Endothelial cell of umbilical vein (primary cell): ENCODE data around the gene NPAS4. TPM values are rescaled to one million over a fixed set of nuclear protein-coding genes. Genes with fewer than 3 reads are reported as not detected.
"Not testable (repeated sequence)": the region's sequence is repeated elsewhere in the genome, so short reads cannot be mapped to it uniquely, and the experiment has no call there.

Source experiments
- BruUV-seq: library from RNA; stranded (reverse); fragments of 400-500 nt; replicated peaks from 2 replicates; lab custom pipeline; 2021; lab: Mats Ljungman, UMichigan
- CTCF ChIA-PET: fragments of 300-600, 350-600 bp; sonication (Branson Sonifier 250); formaldehyde crosslinking; loops from one replicate; lab custom pipeline; 2021; ENCODE audit warnings: antibody characterized with exemption, inconsistent platforms; lab: Charles Lee
- POLR2A ChIA-PET: fragments of 300-600, 350-600 bp; sonication (Branson Sonifier 250); formaldehyde crosslinking; loops from one replicate; lab custom pipeline; 2021; ENCODE audit warnings: antibody characterized with exemption, inconsistent platforms; lab: Charles Lee
- DNase-seq: peaks from one replicate; pipeline ENCODE4 v3.0.0-alpha.2; 2011; ENCODE audit warnings: low read depth, low spot score
- FAIRE-seq: peaks from 2 replicates; lab custom pipeline; 2011; peaks lifted over from hg19 to GRCh38; lab: Jason Lieb, UNC
- H2AFZ ChIP-seq: 2 replicates; pipeline ENCODE4 v1.6.0; 2012; ENCODE audit warnings: low read depth, low read length, control low read depth, inconsistent platforms
- H3K27ac ChIP-seq: 2 replicates; pipeline ENCODE4 v1.5.1; 2011; ENCODE audit warnings: low read depth, mild to moderate bottlenecking, control low read depth, low read length, moderate library complexity; ENCODE audit not compliant: insufficient read depth
- H3K27me3 ChIP-seq, 2 experiments: 2 replicates each; pipeline versions ENCODE4 v1.6.0 to v1.6.1; 2011; ENCODE audit warnings: low read length in 2 of 2, mixed read lengths in 1 of 2; ENCODE audit not compliant: control insufficient read depth in 2 of 2, insufficient read depth in 2 of 2
- H3K36me3 ChIP-seq, 2 experiments: 2 replicates in 1 of 2; 3 replicates in 1 of 2; pipeline ENCODE4 v1.5.1; 2011; ENCODE audit warnings: low read length in 2 of 2, mild to moderate bottlenecking in 1 of 2, moderate library complexity in 1 of 2; ENCODE audit not compliant: control insufficient read depth in 2 of 2, insufficient read depth in 2 of 2; ENCODE audit errors: extremely low read depth in 1 of 2
- H3K4me1 ChIP-seq: 3 replicates; pipeline ENCODE4 v1.5.1; 2011; ENCODE audit warnings: mild to moderate bottlenecking, low read length; ENCODE audit not compliant: control insufficient read depth, insufficient read depth; ENCODE audit errors: extremely low read depth
- H3K4me2 ChIP-seq: 2 replicates; pipeline ENCODE4 v1.6.1; 2011; ENCODE audit warnings: low read length, control low read depth, mixed read lengths; ENCODE audit not compliant: insufficient read depth
- H3K4me3 ChIP-seq, 3 experiments: fragments of 200-600 bp in 1 of 3; sonication (generic), shearing (Covaris generic) in 1 of 3; replicated peaks in 1 of 3; 2 replicates each; pipeline ENCODE4 v1.5.1; 2011 to 2016; ENCODE audit warnings: control low read depth in 3 of 3, low read length in 3 of 3, mild to moderate bottlenecking in 2 of 3, inconsistent platforms in 1 of 3, low read depth in 1 of 3, moderate library complexity in 1 of 3; ENCODE audit not compliant: insufficient read depth in 1 of 3
- H3K79me2 ChIP-seq: 2 replicates; pipeline ENCODE4 v1.6.0; 2012; ENCODE audit warnings: low read length, inconsistent platforms; ENCODE audit not compliant: control insufficient read depth, insufficient read depth
- H3K9ac ChIP-seq: replicated peaks from 2 replicates; pipeline ENCODE3; 2011; ENCODE audit warnings: low read length, control low read depth; ENCODE audit not compliant: insufficient read depth; ENCODE audit errors: extremely low read depth
- H3K9me1 ChIP-seq: replicated peaks from 3 replicates; pipeline ENCODE4 v1.6.0; 2011; ENCODE audit warnings: mild to moderate bottlenecking, low read length; ENCODE audit not compliant: control insufficient read depth, insufficient read depth; ENCODE audit errors: extremely low read depth
- H3K9me3 ChIP-seq: replicated peaks from 2 replicates; pipeline ENCODE4 v1.5.1; 2012; ENCODE audit warnings: low read length, inconsistent platforms; ENCODE audit not compliant: control insufficient read depth, insufficient read depth
- H4K20me1 ChIP-seq: replicated peaks from 2 replicates; pipeline ENCODE3; 2011; ENCODE audit warnings: mild to moderate bottlenecking, low read length; ENCODE audit not compliant: control insufficient read depth, insufficient read depth; ENCODE audit errors: extremely low read depth
- CTCF ChIP-seq, 2 donors: IDR thresholded peaks; 1 replicate in 1 of 2; 2 replicates in 1 of 2; pipeline ENCODE4 v1.5.1; 2011; ENCODE audit warnings: low read length in 2 of 2, mild to moderate bottlenecking in 2 of 2, moderate library complexity in 2 of 2, control low read depth in 1 of 2, inconsistent platforms in 1 of 2, low read depth in 1 of 2; ENCODE audit not compliant: insufficient read depth in 1 of 2; ENCODE audit errors: extremely low read depth in 1 of 2
- EZH2 ChIP-seq: IDR thresholded peaks from 2 replicates; pipeline ENCODE4 v1.6.1; 2012; ENCODE audit warnings: borderline replicate concordance, low read depth, mild to moderate bottlenecking, moderate library complexity, low read length, inconsistent platforms; ENCODE audit not compliant: severe bottlenecking
- FOS ChIP-seq: IDR thresholded peaks from 2 replicates; pipeline ENCODE4 v1.6.1; 2011; ENCODE audit warnings: mild to moderate bottlenecking, low read length, moderate library complexity, borderline replicate concordance; ENCODE audit not compliant: insufficient read depth
- GATA2 ChIP-seq: IDR thresholded peaks from 2 replicates; pipeline ENCODE4 v1.7.0; 2011; ENCODE audit warnings: low read depth, mild to moderate bottlenecking, moderate library complexity, mixed read lengths, low read length; ENCODE audit not compliant: insufficient read length, insufficient read depth
- JUN ChIP-seq: IDR thresholded peaks from 2 replicates; pipeline ENCODE4 v1.6.1; 2011; ENCODE audit warnings: borderline replicate concordance, low read depth; ENCODE audit not compliant: insufficient read length, insufficient read depth
- MAX ChIP-seq: IDR thresholded peaks from 2 replicates; pipeline ENCODE4 v1.6.1; 2011; ENCODE audit not compliant: insufficient read depth, insufficient read length
- MYC ChIP-seq: IDR thresholded peaks from one replicate; pipeline ENCODE4 v1.6.1; 2011; ENCODE audit warnings: mild to moderate bottlenecking, low read depth, low read length
- POLR2A ChIP-seq: IDR thresholded peaks from 2 replicates; pipeline ENCODE4 v1.6.1; 2012; ENCODE audit warnings: low read depth, mild to moderate bottlenecking, control low read depth, low read length
- POLR2AphosphoS5 ChIP-seq: IDR thresholded peaks from 2 replicates; pipeline ENCODE4 v1.6.1; 2012; ENCODE audit warnings: low read depth, mild to moderate bottlenecking, control low read depth, low read length, moderate library complexity; ENCODE audit not compliant: insufficient read depth
- dilution Hi-C: fragments of 300-500 bp; cut with MboI; formaldehyde crosslinking; loops from one replicate; pipeline ENCODE4 v1.15.0; 2019; ENCODE audit warnings: low sequenced_read_pairs; ENCODE audit not compliant: extremely low pct_ligation_motif_present
- intact Hi-C: fragments of 100-400 bp; cut with micrococcal nuclease; formaldehyde crosslinking; loops from one replicate; pipeline ENCODE4 v1.10.0; 2022
- polyA plus RNA-seq, 4 experiments: library from polyadenylated mRNA; depleted of rRNA in 3 of 4; stranded (reverse) in 3 of 4; unstranded in 1 of 4; fragments of >200 nt; gene quantifications; 2 replicates each; pipeline versions ENCODE4 v1.2.1 to v1.2.3, GENCODE V29; 2011 to 2012; ENCODE audit warnings: missing spikeins in 1 of 4
- total RNA-seq: library from RNA; stranded (reverse); gene quantifications from 2 replicates; pipeline ENCODE4 v1.2.3, GENCODE V29; 2021

NPAS4 gene
- total and polyA plus RNA-seq, 2 donors (not counting 3 experiments of a cell fraction or from before 2014, with no cell fraction given): not detected

DNA sequence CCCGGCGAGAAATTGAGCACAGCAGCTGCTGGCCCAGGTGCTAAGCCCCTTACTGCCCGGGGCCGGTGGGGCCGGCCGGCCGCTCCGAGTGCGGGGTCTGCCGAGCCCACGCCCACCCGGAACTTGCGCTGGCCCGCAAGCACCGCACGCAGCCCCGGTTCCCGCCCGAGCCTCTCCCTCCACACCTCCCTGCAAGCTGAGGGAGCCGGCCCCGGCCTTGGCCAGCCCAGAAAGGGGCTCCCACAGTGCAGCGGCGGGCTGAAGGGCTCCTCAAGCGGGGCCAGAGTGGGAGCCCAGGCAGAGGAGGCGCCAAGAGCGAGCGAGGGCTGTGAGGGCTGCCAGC lies 20.1 kb downstream of the NPAS4 start:
- BruUV-seq, H3K27me3 ChIP-seq, H3K27ac ChIP-seq, H3K79me2 ChIP-seq, H3K9me1 ChIP-seq, FAIRE-seq, H3K4me2 ChIP-seq, H2AFZ ChIP-seq, H3K9ac ChIP-seq, H3K4me1 ChIP-seq, H3K9me3 ChIP-seq, H3K4me3 ChIP-seq, intact Hi-C loops, DNase-seq, POLR2A ChIA-PET, dilution Hi-C loops, H4K20me1 ChIP-seq, H3K36me3 ChIP-seq: not testable (repeated sequence)
- CTCF ChIA-PET: interaction anchor here (1.4 to 1.7 kb wide), 2 partner anchors 17 to 19 kb away, joined by 3 read pairs; partner anchors contain the start of gene NPAS4

GRCh38 chr11:66443602-66444001 lies 22.8 kb downstream of the NPAS4 start:
- dilution Hi-C loops: no loop called here
- FAIRE-seq: no peak
- ChIA-PET CTCF (interaction anchor here (1.4 kb wide), 1 partner anchor 14 kb away, joined by 3 read pairs; no protein-coding TSS in a partner anchor), POLR2A (no interaction called here)
- no peaks in the 10 kb centered on the region for H3K9me3 ChIP-seq
- H4K20me1 ChIP-seq: no peaks in the 10 kb centered on the region
- no peaks in the 10 kb centered on the region for H3K36me3 ChIP-seq
- BruUV-seq: no TSS peak
- H3K79me2 ChIP-seq: no peaks in the 10 kb centered on the region
- H3K4me1 ChIP-seq: no peaks in the 10 kb centered on the region
- DNase-seq: no peak
- no peak for TF ChIP-seq MYC
- TF ChIP-seq POLR2AphosphoS5: no peak
- TF ChIP-seq EZH2: no peak
- TF ChIP-seq CTCF (IDR thresholded peaks at IDR 0.05; ENCODE audit: extremely low read depth in 1 of 2, insufficient read depth in 1 of 2, low read depth in 1 of 2, low read length in 2 of 2): no peak
- TF ChIP-seq POLR2A: no peak
- no peak for TF ChIP-seq MAX
- no peak for TF ChIP-seq GATA2
- TF ChIP-seq FOS: no peak
- TF ChIP-seq JUN: no peak
- no peak overlapping the region for H3K4me3 ChIP-seq
- peaks cover 0 to 2% of the 10 kb centered on the region in 2 experiments for H3K27me3 ChIP-seq
- no peak overlapping the region for H3K4me2 ChIP-seq
- no peak overlapping the region for H3K27ac ChIP-seq
- no peak overlapping the region for H3K9ac ChIP-seq
- no peak overlapping the region for H2AFZ ChIP-seq
- H3K9me1 ChIP-seq: no peaks in the 10 kb centered on the region
- intact Hi-C loops: no loop called here
